SK-N-MC (cell line): ENCODE results near the gene ALX3.

Source experiments
- EZH2 ChIP-seq: fragments of 200-600 bp; sonication (generic); IDR thresholded peaks from one replicate; pipeline ENCODE4 v1.6.1; 2017; ENCODE audit warnings: antibody characterized with exemption
- POLR2AphosphoS5 ChIP-seq: IDR thresholded peaks from 2 replicates; pipeline ENCODE4 v1.6.1; 2012; ENCODE audit warnings: mild to moderate bottlenecking, low read depth, low read length, borderline replicate concordance

- TF ChIP-seq EZH2 (no peak), POLR2AphosphoS5 (no peak)
Observed at GRCh38 chr1:110102081-110102480, 31.6 kb upstream of the ALX3 start.
